ENCODE data around the gene LASP1NB.
"Not testable (repeated sequence)": the region's sequence is repeated elsewhere in the genome, so short reads cannot be mapped to it uniquely, and the experiment has no call there.

LASP1NB gene

DNA sequence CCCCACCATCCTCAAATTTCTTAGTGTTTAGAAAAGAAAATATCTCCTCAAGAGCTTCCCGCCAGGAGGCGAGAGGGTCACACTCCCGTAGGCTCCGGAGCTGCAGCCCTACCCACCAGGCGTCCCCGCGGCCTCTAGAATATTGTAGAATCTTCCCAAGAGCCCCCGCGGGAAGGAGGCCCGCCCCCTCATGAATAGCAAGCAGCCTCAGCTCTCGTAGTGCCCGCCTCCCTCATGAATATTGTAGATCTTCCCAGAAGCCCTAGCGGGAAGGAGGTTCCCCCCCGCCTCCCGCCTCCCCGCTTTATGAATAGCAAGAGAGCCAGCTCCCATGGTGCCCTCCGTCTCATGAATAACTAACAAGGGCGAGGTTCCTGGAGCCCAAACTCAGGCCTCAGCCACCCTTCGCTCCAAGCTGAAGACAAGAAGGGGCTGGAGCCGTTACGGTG, 41.9 kb downstream of the LASP1NB start, which contains the start of gene FBXO47:
Gene FBXO47, minus strand, starts transcription at position 114 of the 449 bp plus-strand sequence. CDS start 4,378 bp downstream, outside the sequence.
- DNase-seq (ENCODE audit: low spot score) = no peak

DNA sequence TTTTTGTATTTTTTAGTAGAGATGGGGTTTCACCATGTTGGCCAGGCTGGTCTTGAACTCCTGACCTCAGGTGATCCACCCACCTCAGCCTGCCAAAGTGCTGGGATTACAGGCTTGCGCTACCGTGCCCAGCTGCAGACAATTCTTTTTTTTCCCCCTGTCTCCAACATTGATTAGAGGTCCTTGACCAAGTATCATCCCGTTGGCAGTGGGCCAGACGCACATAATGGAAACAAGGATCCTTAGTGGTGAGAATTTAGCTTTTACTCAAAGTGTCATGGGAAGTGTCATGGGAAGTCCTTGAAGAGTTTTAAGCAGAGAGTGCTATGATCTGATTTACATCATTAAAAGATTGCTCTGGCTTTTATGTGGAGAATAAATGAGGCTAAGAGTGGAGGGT, 43.9 kb downstream of the LASP1NB start:
- DNase-seq (ENCODE audit: low spot score) = no peak

DNA sequence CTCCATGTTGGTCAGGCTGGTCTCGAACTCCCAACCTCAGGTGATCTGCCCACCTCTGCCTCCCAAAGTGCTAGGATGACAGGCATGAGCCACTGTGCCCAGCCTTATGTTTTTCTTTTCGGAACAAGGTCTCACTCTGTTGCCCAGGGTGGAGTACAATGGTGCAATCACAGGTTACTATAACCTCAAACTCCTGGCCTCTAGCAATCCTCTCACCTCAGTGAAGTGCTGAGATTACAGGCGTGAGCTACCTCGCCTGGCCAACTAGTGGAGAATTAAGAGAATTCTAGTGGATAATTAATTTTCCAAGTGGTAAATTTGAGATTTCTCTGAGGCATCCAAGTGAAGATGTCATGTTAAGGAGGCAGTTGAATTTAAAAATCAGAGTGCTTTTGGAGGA, 44.7 kb downstream of the LASP1NB start:
- no peak for DNase-seq (ENCODE audit: low spot score)

DNA sequence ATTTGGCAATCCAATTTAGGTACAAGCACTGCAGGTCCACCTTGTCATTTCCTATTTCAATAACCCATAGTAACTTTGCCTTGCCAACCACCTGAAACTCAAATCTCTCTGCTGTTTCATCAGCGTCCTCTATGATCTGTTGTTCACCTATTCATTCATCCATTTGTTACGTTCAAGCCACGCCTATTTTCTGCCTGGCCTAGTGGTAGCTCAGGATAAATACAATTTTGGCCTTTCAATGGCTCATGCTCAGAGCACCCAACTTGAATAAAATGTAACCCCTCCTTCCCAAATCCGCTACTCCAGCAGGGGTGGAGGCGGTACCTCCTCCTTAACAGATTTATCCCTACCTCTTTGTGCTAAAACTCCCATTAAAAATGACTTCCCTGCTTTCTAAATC, 45.4 kb downstream of the LASP1NB start:
- DNase-seq (ENCODE audit: low spot score) = no peak

DNA sequence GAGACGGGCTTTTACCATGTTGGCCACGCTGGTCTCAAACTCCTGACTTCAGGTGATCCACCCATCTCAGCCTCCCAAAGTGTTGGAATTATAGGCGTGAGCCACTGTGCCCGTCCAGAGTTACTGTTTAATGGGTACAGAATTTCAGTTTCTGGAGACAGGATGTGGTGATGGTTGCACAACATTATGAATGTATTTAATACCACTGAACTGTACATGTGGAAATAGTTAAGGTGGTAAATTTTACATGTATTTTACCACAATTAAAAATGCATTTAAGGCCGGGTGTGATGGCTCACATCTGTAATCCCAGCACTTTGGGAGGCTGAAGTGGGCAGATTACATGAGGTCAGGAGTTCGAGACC, 50.8 kb downstream of the LASP1NB start:
- DNase-seq (ENCODE audit: low spot score) = not testable (repeated sequence)

DNA sequence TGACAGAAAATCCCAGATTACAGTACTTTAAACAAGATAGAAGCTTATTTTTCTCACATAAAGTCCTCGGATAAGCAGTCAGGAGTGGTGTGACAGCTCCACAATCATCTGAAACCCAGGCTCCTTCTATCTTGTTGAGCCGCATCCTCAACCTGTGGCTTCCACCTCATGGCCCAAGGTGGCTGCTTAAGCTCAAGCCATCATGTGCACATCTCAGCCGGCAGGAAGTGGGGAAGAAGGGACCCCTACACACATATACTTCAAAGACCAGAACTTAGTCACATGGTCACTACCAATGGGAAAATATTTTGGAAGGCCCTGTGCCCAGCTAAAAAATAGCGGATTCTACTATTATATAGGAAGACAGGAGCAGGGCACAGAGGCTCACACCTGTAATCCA, 52.8 kb downstream of the LASP1NB start:
- DNase-seq (ENCODE audit: low spot score) = no peak
